22Rv1 (cell line): ENCODE measurements around the gene TJP2.

Source experiments
- CTCF ChIP-seq: fragments of 450-650 bp; IDR thresholded peaks from 2 replicates; pipeline ENCODE4 v1.5.1; 2017; ENCODE audit warnings: mild to moderate bottlenecking
- ZFX ChIP-seq: fragments of 450-650 bp; IDR thresholded peaks from 2 replicates; pipeline ENCODE4 v1.6.1; 2017; ENCODE audit warnings: antibody characterized with exemption, borderline replicate concordance

- TF ChIP-seq CTCF (no peak), ZFX (no peak)
Observed at GRCh38 chr9:69322256-69322655, 148.2 kb downstream of the TJP2 start.
